H9 (cell line): ENCODE data around the gene LZTR1. TPM values are rescaled to one million over a fixed set of nuclear protein-coding genes. Genes with fewer than 3 reads are reported as not detected.
A peak's percentile ranks its signal among the peaks of the same experiment; 100 is the strongest.

Experiments
- DNase-seq: peaks from one replicate; pipeline ENCODE4 v3.0.0-alpha.2; 2017
- H2AFZ ChIP-seq: one replicate; pipeline ENCODE4 v1.6.1; 2013; ENCODE audit warnings: mild to moderate bottlenecking, low read length, control low read depth, moderate library complexity
- H2AK5ac ChIP-seq: 2 replicates; pipeline ENCODE4 v1.6.1; 2013; ENCODE audit warnings: low read length, control low read depth, mixed read lengths; ENCODE audit not compliant: insufficient read length
- H2BK120ac ChIP-seq: one replicate; pipeline ENCODE4 v1.6.1; 2013; ENCODE audit warnings: low read depth, mild to moderate bottlenecking, low read length, control low read depth, inconsistent platforms; ENCODE audit not compliant: poor library complexity, severe bottlenecking
- H2BK12ac ChIP-seq: 2 replicates; pipeline ENCODE4 v1.6.1; 2013; ENCODE audit warnings: low read length, control low read depth, mixed read lengths, low read depth; ENCODE audit not compliant: insufficient read length
- H2BK15ac ChIP-seq: 2 replicates; pipeline ENCODE4 v1.6.1; 2013; ENCODE audit warnings: low read depth, low read length, control low read depth
- H2BK20ac ChIP-seq: one replicate; pipeline ENCODE4 v1.6.1; 2013; ENCODE audit warnings: low read depth, mild to moderate bottlenecking, low read length, control low read depth, inconsistent platforms; ENCODE audit not compliant: poor library complexity, severe bottlenecking
- H2BK5ac ChIP-seq: 2 replicates; pipeline ENCODE4 v1.6.1; 2013; ENCODE audit warnings: low read length, control low read depth, mixed read lengths; ENCODE audit not compliant: insufficient read length
- H3K14ac ChIP-seq: 2 replicates; pipeline ENCODE4 v1.6.1; 2013; ENCODE audit warnings: low read length, control low read depth; ENCODE audit not compliant: insufficient read depth
- H3K18ac ChIP-seq: 2 replicates; pipeline ENCODE4 v1.6.1; 2013; ENCODE audit warnings: low read depth, mild to moderate bottlenecking, mixed read lengths, low read length, control low read depth; ENCODE audit not compliant: insufficient read length
- H3K23ac ChIP-seq: 2 replicates; pipeline ENCODE4 v1.6.1; 2013; ENCODE audit warnings: low read length, control low read depth, mixed read lengths, low read depth; ENCODE audit not compliant: insufficient read length
- H3K23me2 ChIP-seq: 2 replicates; pipeline ENCODE4 v1.6.1; 2013; ENCODE audit warnings: low read depth, mild to moderate bottlenecking, mixed read lengths, low read length, control low read depth; ENCODE audit not compliant: insufficient read length, poor library complexity, severe bottlenecking
- H3K27ac ChIP-seq: 2 replicates; pipeline ENCODE4 v1.5.1; 2013; ENCODE audit warnings: low read length, control low read depth, mixed read lengths, low read depth; ENCODE audit not compliant: insufficient read length
- H3K27me3 ChIP-seq: 2 replicates; pipeline ENCODE4 v1.6.1; 2013; ENCODE audit warnings: low read length, control low read depth, inconsistent platforms; ENCODE audit not compliant: insufficient read depth
- H3K4ac ChIP-seq: 2 replicates; pipeline ENCODE4 v1.6.1; 2013; ENCODE audit warnings: low read depth, mild to moderate bottlenecking, control low read depth, inconsistent platforms, low read length, moderate library complexity
- H3K4me1 ChIP-seq: 2 replicates; pipeline ENCODE4 v1.6.1; 2013; ENCODE audit warnings: low read length, control low read depth, inconsistent platforms; ENCODE audit not compliant: insufficient read depth
- H3K4me2 ChIP-seq: 2 replicates; pipeline ENCODE4 v1.6.1; 2013; ENCODE audit warnings: low read length, control low read depth, mixed read lengths; ENCODE audit not compliant: insufficient read length, insufficient read depth
- H3K56ac ChIP-seq: 2 replicates; pipeline ENCODE4 v1.6.1; 2013; ENCODE audit warnings: low read depth, mild to moderate bottlenecking, mixed read lengths, low read length, control low read depth; ENCODE audit not compliant: insufficient read length
- H3K79me1 ChIP-seq: 2 replicates; pipeline ENCODE4 v1.6.1; 2013; ENCODE audit warnings: low read depth, mild to moderate bottlenecking, moderate library complexity, low read length, control low read depth, inconsistent platforms; ENCODE audit not compliant: insufficient read depth, poor library complexity, severe bottlenecking
- H3K79me2 ChIP-seq: 2 replicates; pipeline ENCODE4 v1.6.1; 2013; ENCODE audit warnings: low read length, control low read depth, inconsistent platforms; ENCODE audit not compliant: insufficient read depth
- H3K9ac ChIP-seq: 2 replicates; pipeline ENCODE4 v1.6.1; 2013; ENCODE audit warnings: low read length, control low read depth, mixed read lengths; ENCODE audit not compliant: insufficient read length; ENCODE audit errors: extremely low read depth
- H3K9me3 ChIP-seq: one replicate; pipeline ENCODE4 v1.6.1; 2013; ENCODE audit warnings: low read depth, low read length, inconsistent platforms; ENCODE audit not compliant: control insufficient read depth
- H3T11ph ChIP-seq: one replicate; pipeline ENCODE4 v1.6.1; 2013; ENCODE audit warnings: mild to moderate bottlenecking, low read length, control low read depth, inconsistent platforms
- H4K20me1 ChIP-seq: one replicate; pipeline ENCODE4 v1.6.1; 2013; ENCODE audit not compliant: control insufficient read depth, insufficient read length, insufficient read depth
- H4K5ac ChIP-seq: 2 replicates; pipeline ENCODE4 v1.6.1; 2013; ENCODE audit warnings: low read depth, mild to moderate bottlenecking, mixed read lengths, low read length, control low read depth; ENCODE audit not compliant: insufficient read length
- H4K8ac ChIP-seq: replicated peaks from 2 replicates; pipeline ENCODE4 v1.6.1; 2013; ENCODE audit warnings: low read length, control low read depth, mixed read lengths, low read depth; ENCODE audit not compliant: insufficient read length
- H4K91ac ChIP-seq: 2 replicates; pipeline ENCODE4 v1.6.1; 2013; ENCODE audit warnings: low read depth, mild to moderate bottlenecking, moderate library complexity, mixed read lengths, low read length, control low read depth; ENCODE audit not compliant: insufficient read length
- H3K27ac Mint-ChIP-seq, 3 experiments: 2 replicates in 2 of 3; 3 replicates in 1 of 3; pipeline ENCODE4 v1.8.0; 2020 to 2021; ENCODE audit warnings: mixed read lengths in 3 of 3, mild to moderate bottlenecking in 1 of 3, moderate library complexity in 1 of 3
- H3K27me3 Mint-ChIP-seq: 2 replicates; pipeline ENCODE4 v1.8.0; 2021; ENCODE audit warnings: low read depth, mild to moderate bottlenecking, moderate library complexity, mixed read lengths
- H3K36me3 Mint-ChIP-seq, 3 experiments: 2 replicates in 2 of 3; 3 replicates in 1 of 3; pipeline ENCODE4 v1.8.0; 2020 to 2021; ENCODE audit warnings: low read depth in 3 of 3, mixed read lengths in 3 of 3; ENCODE audit not compliant: insufficient read depth in 1 of 3
- H3K4me1 Mint-ChIP-seq, 2 experiments: 2 replicates each; pipeline ENCODE4 v1.8.0; 2020; ENCODE audit warnings: mixed read lengths in 2 of 2
- H3K4me3 Mint-ChIP-seq, 2 experiments: 2 replicates in 1 of 2; 3 replicates in 1 of 2; pipeline ENCODE4 v1.8.0; 2020 to 2021; ENCODE audit warnings: mild to moderate bottlenecking in 2 of 2, mixed read lengths in 2 of 2, moderate library complexity in 1 of 2
- H3K9me3 Mint-ChIP-seq, 2 experiments: 2 replicates in 1 of 2; 3 replicates in 1 of 2; pipeline ENCODE4 v1.8.0; 2020; ENCODE audit warnings: mild to moderate bottlenecking in 2 of 2, mixed read lengths in 2 of 2, moderate library complexity in 1 of 2
- WGBS: extraction: QIAGEN DNeasy Blood & Tissue Kit; methylation state at CpG from one replicate; pipeline ENCODE4 v1.1.7; 2013; ENCODE audit warnings: missing lambda C conversion rate, low lambda C conversion rate, mixed read lengths; ENCODE audit not compliant: insufficient read length; ENCODE audit errors: extremely low coverage; 5-methylcytosine and 5-hydroxymethylcytosine counted together
- total RNA-seq: library from RNA; stranded (reverse); gene quantifications from 2 replicates; pipeline ENCODE4 v1.2.1, GENCODE V29; 2021
- TF ChIP-seq, protein P1 (sequence below): fragments of 200-600 bp; sonication (generic); conservative IDR thresholded peaks from 3 replicates; pipeline ENCODE4 v1.8.0; 2021; ENCODE audit warnings: antibody characterized with exemption, mild to moderate bottlenecking

Gene LZTR1
- total RNA-seq, 1 experiment from 2014 or later, result 47.0 TPM

DNA sequence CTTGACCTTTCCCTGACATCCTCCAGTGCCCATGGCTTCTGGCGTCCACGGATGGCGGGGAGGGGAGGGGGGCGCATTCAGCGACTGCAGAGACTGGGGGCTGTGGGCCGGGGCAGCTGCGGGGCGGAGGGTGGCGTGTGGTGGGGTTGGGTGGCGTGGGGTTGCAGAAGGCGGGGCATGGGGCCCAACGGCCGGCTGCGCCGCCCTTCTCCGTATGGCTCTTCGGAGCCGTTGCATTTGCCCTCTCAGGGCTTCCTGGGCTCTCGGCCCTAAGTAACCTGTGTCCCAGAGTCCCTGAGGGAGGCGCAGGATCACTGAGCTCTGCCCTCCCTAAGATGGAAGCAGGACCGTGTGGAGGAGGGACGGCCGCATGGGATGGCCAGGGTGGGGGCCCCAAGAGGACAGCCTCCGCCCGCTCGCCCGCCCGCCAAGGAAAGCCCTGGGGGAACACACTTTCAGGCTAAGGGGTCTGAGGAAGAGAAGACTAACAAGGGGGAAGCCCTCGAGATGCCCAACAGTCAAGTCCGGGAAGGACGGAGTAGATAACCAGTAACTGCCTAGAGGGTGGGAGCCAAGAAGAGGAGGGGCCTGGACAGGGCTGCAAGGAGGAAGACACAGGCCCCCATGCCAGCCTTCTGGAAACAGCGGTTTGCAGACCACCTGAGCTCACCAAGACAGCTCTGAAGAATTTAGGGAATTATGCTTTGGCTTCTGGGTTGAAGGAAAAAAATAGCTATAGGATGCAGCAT, 24.2 kb upstream of the LZTR1 start:
- no peak overlapping the region for H4K5ac ChIP-seq
- H3K18ac ChIP-seq, result no peak overlapping the region
- Mint-ChIP-seq H3K9me3 (no peaks in the 10 kb centered on the region), H3K4me1 (peaks cover 9 to 13% of the 10 kb centered on the region in 2 experiments), H3K27ac (no peak overlapping the region), H3K4me3 (peak overlapping the region; percentile 71 to 86), H3K27me3 (peaks cover 33% of the 10 kb centered on the region), H3K36me3 (peaks cover under 1 to 16% (median 14%) of the 10 kb centered on the region in 3 experiments; a peak in 6 of 7 replicates)
- peak overlapping the region; percentile 23 for H3K4me2 ChIP-seq
- peak; percentile 69 for DNase-seq
- no peak overlapping the region for H2BK5ac ChIP-seq
- H3K23me2 ChIP-seq, result peaks cover 4% of the 10 kb centered on the region
- H3K79me1 ChIP-seq, result no peaks in the 10 kb centered on the region
- no peak overlapping the region for H2BK120ac ChIP-seq
- H3K79me2 ChIP-seq, result no peaks in the 10 kb centered on the region
- H3K23ac ChIP-seq, result no peak overlapping the region
- H3K56ac ChIP-seq, result no peak overlapping the region
- H3T11ph ChIP-seq, result no peak overlapping the region
- H4K8ac ChIP-seq, result no peak overlapping the region
- H3K27ac ChIP-seq, result no peak overlapping the region
- no peak overlapping the region for H2AK5ac ChIP-seq
- TF ChIP-seq, protein P1, sequence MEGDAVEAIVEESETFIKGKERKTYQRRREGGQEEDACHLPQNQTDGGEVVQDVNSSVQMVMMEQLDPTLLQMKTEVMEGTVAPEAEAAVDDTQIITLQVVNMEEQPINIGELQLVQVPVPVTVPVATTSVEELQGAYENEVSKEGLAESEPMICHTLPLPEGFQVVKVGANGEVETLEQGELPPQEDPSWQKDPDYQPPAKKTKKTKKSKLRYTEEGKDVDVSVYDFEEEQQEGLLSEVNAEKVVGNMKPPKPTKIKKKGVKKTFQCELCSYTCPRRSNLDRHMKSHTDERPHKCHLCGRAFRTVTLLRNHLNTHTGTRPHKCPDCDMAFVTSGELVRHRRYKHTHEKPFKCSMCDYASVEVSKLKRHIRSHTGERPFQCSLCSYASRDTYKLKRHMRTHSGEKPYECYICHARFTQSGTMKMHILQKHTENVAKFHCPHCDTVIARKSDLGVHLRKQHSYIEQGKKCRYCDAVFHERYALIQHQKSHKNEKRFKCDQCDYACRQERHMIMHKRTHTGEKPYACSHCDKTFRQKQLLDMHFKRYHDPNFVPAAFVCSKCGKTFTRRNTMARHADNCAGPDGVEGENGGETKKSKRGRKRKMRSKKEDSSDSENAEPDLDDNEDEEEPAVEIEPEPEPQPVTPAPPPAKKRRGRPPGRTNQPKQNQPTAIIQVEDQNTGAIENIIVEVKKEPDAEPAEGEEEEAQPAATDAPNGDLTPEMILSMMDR, result no peak
- H3K27me3 ChIP-seq, result no peaks in the 10 kb centered on the region; the same call in 1 of the 2 replicates
- no peak overlapping the region for H2BK15ac ChIP-seq
- no peak overlapping the region for H2BK12ac ChIP-seq
- H3K4me1 ChIP-seq, result no peaks in the 10 kb centered on the region
- no peak overlapping the region for H3K4ac ChIP-seq
- H3K9ac ChIP-seq, result peak overlapping the region; percentile 8
- H2BK20ac ChIP-seq, result no peak overlapping the region
- no peaks in the 10 kb centered on the region for H3K9me3 ChIP-seq
- no peaks in the 10 kb centered on the region for H4K20me1 ChIP-seq
- H2AFZ ChIP-seq, result no peak overlapping the region
- H3K14ac ChIP-seq, result no peak overlapping the region
- H4K91ac ChIP-seq, result no peak overlapping the region
- WGBS, result no CpG with 5 or more reads among the region's 32 CpGs
